Frontal cortex (tissue), 4 donors: ENCODE measurements around the gene GLOD4. TPM values are rescaled to one million over a fixed set of nuclear protein-coding genes. Genes with fewer than 3 reads are reported as not detected.

ENCODE experiments used
- DNase-seq, 2 donors: peaks; one replicate each; pipeline ENCODE4 v3.0.0; 2012; ENCODE audit warnings: low spot score in 2 of 2
- FAIRE-seq: peaks from 2 replicates; lab custom pipeline; 2012; peaks lifted over from hg19 to GRCh38; lab: Jason Lieb, UNC
- total RNA-seq: library from RNA; depleted of rRNA; stranded (reverse); fragments of >200 nt; gene quantifications from one replicate; pipeline ENCODE4 v1.2.3, GENCODE V29; 2014
- donor health status: control.
- donor health status: control.
- donor health status: control.

Gene GLOD4
- total RNA-seq, 1 donor from 2014 or later: 81.5 TPM

DNA sequence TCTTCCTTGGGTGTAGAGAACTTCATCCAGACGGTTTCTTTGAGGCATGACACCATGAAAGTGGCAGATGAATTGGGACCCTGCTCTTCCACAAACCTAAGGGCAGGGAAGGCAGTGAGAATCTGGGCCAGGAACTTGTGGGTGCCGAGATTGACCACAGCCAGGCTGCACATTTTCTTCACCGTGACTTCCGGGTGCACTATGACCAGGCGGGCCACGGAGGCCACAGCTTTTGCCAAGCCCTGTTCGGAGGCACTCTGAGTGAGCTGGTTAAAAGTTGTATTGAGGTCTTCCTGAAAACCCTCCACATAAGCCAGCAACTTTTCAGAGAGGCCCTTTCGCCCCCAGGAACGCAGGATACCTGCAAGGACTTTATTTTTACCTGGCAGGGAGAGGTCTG is 35.9 kb downstream of the GLOD4 start:
- FAIRE-seq (no peak), DNase-seq (no peak)

GRCh38 chr17:745406-745805 is 36.7 kb downstream of the GLOD4 start:
- FAIRE-seq (no peak), DNase-seq (no peak)

DNA sequence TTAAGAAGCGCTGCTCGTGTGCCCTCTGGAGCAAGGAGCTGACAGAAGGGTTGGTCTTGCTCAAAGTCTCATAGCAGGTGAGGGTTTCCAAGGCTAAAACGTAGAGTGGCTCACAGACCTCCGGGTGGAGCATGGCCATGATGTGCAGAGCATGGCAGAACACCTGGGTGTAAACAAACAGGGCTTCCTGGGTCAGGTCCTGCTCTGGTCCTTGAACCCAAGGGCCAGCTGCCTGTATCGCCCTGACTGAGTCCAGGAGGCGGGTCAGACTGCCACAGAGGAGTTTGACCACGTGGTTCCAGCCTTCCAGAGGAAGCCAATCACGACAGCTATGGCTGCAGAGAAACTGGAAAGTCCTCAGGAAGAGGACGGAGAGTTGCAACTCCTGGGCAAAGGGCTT is 37.1 kb downstream of the GLOD4 start:
- DNase-seq (no peak), FAIRE-seq (no peak)

DNA sequence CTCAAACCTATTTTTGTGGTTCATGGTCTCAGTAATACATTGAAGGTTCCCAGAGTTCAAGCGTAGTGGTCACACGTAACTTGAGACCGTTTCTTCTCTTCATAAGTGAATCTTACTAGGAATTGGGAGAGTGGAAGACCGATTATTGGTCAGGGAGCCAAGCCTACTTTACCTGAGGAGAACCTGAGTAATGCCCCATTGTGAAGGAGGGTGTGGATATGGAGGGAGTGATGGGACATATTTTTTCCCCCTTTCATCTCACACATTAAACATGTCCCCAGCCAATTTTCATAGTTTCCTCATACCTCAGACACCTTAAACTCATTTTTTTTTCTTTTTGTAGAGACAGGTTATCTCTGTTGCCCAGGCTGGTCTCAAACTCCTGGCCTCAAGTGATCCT is 38.9 kb downstream of the GLOD4 start:
- DNase-seq: no peak
- no peak for FAIRE-seq

- FAIRE-seq: no peak
- DNase-seq: no peak
Observed at GRCh38 chr17:742147-742793, 39.8 kb downstream of the GLOD4 start.

DNA sequence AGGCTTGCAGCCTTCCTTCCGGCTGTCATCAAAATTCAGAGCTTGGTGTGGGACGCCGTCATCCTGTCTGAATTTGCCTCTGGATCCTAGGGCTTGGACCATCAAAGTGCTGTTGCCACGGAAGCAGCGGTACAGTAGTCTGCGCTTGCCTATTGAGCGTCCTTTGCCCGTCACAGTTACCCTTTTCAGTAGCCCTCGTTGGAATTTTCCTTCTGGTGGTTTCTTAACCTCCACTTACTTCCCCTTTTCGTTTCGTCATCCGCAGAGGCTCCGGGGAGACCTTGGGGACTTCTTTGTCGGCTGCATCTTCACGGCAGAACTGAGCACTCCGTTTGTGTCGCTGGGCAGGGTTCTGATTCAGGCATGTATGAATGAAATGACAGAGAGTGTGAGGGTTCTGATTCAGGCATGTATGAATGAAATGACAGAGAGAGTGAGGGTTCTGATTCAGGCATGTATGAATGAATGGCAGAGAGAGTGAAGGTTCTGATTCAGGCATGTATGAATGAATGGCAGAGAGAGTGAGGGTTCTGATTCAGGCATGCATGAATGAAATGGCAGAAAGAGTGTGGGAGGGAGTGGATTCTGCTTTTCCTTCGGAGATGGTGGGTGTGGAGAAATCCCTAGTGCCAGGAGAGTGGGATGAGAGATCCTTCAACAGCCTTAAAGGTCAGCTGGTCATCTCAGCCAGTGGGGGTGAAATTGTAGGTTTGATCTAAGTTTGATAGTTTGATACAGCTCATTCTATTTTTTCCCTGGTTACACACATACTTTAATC is 41.7 kb downstream of the GLOD4 start:
- DNase-seq (no peak), FAIRE-seq (no peak)

DNA sequence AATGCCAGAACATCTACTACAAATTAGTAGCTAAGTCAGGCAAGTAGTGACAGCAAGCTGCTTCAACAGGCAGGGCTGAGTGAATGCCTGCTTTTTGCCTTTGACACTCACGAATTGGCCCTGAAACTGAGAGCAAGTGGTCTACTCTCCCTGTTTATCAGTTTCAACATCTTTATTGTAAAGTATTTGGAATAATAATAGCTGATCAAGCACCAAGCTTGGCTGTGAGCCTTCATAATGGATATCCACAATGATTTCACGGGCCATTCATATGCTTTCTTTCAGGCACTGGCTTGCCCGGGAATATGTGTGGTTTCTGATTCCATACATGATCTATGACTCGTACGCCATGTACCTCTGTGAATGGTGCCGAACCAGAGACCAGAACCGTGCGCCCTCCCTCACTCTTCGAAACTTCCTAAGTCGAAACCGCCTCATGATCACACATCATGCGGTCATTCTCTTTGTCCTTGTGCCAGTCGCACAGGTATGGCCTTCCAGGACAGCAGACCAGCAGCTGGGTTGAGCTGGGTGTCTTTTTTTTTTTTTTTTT is 44.4 kb downstream of the GLOD4 start:
- no peak for DNase-seq
- no peak for FAIRE-seq

GRCh38 chr17:733743-734142 is 48.3 kb downstream of the GLOD4 start:
- FAIRE-seq: no peak
- no peak for DNase-seq

DNA sequence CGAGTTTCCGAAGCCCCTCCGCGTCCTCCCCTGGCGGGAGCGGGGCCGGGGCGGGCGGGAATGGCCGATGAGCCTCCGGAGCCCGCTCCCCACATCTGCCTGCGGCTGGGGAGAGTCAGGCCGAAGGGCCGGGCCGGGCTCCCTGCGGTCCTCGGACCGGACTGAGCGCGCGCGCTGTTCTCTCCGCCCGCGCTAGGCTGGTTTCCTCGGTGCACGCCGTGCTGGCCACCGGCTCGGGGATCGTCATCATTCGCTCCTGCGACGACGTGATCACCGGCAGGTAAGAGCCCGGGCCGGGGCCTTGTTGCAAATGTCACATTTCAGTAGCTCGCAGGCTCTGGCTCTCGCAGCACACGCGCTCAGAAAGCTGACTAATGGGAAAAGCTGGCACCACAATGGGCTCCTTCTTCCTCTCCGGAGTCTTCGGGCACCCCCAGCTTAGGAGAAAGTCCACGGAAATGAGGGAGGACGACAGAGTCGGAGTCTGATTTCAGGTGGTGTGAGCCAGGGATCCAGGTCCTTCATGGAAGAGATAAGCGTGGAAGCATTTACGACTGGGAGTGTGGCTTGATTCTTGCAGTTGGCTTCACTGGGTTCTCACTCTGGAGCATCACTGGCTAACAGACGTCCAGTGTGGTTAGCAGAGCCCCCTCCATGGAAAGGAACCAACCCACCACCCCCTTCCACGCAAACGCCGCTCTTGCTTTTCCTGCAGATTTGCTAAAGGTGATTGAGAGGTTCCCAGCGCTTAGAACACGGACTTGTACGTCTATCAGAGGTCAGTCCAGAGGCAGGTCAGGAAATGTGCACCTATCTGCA is 49.0 kb downstream of the GLOD4 start:
- FAIRE-seq: no peak

GRCh38 chr17:732067-732901 is 49.8 kb downstream of the GLOD4 start, which contains the start of gene TLCD3A:
TSS of gene TLCD3A (plus strand) at chr17:732596. CDS start at chr17:732648, 52 bp downstream.
- DNase-seq (peak; percentile 83 to 86), FAIRE-seq (no peak)

More for the DNA sequence above, 49.0 kb downstream of the GLOD4 start:
- peak in 1 of 2 donors; percentile 30 for DNase-seq

DNA sequence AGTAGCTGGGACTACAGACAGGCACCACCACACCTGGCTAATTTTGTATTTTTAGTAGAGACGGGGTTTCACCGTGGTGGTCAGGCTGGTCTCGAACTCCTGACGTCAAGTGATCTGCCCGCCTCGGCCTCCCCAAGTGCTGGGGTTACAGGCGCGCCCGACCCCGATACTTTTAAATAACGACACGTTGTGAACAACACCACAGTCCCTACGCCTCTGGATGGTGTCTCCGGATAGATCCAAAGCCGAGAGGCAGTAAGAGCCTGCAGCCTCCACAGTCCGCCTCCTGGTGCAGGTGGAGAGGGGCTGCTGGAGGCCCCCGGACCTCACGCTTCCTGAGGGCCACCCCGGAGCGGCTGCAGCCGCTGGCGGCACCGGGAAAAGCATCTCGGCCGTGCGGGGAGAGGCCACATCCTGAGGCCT is 50.4 kb downstream of the GLOD4 start:
- FAIRE-seq (no peak), DNase-seq (no peak)

- DNase-seq: no peak
- FAIRE-seq: no peak
Observed at GRCh38 chr17:728911-729310, 53.2 kb downstream of the GLOD4 start.

- no peak for DNase-seq
- no peak for FAIRE-seq
Observed at GRCh38 chr17:726271-726919, 55.7 kb downstream of the GLOD4 start.

DNA sequence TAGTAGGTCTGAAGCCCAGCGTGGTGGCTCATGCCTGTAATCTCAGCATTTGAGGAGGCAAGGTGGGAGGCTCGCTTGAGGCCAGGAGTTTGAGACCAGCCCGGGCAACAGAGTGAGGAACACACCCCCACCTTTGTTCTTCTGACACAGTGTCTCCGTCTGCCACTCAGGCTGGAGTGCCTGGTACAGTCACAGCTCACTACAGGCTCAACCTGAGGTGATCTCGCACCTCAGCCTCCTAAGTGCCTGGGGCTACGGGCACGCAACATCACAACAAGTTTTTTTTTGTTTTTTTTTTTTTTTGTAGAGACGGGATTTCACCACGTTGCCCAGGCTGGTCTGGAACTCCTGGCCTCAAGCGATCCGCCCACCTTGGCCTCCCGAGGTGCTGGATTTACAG is 56.3 kb downstream of the GLOD4 start:
- no peak for FAIRE-seq
- DNase-seq: no peak

- DNase-seq: no peak
- FAIRE-seq: no peak
Observed at GRCh38 chr17:725084-725483, 57.0 kb downstream of the GLOD4 start.

- no peak for DNase-seq
- no peak for FAIRE-seq
Observed at GRCh38 chr17:721540-721937, 60.5 kb downstream of the GLOD4 start.

DNA sequence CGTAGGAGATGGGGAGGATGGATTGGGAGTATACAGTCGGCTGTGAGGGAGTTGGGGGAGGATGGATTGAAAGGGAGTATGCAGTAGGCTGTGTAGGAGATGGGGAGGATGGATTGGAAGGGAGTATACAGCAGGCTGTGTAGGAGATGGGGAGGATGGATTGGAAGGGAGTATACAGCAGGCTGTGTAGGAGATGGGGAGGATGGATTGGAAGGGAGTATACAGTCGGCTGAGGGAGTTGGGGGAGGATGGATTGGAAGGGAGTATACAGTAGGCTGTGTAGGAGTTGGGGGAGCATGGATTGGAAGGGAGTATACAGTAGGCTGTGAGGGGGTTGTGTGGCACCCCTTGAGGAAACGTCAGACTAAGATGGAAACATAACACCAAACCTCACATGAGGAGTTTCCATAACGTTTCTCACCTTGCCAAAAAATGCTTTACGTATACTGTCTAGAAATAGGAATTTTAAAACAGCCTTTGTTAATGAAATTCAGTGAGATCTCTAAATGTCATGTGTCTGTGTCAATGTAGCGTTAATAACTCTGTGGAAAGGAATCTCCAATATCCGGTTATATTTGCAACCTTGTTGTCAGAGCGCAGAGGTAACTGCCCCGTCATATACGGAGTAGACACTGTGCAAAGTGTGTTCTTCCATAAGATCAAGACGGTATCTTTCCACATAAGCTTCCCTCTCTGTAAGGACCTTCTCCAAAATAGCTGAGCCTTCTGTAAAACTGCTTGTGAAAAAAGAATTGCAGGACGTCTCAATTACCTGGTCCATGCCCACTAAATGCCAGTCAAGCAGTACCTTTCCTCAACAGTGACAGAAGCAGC is 61.2 kb downstream of the GLOD4 start:
- FAIRE-seq (no peak), DNase-seq (no peak)

- no peak for DNase-seq
- FAIRE-seq: no peak
Observed at GRCh38 chr17:718075-718474, 64.0 kb downstream of the GLOD4 start.
